PFSK-1 (cell line): ENCODE data around the gene ARHGAP15.

Experiments used
- POLR2AphosphoS5 ChIP-seq: IDR thresholded peaks from 2 replicates; pipeline ENCODE4 v1.6.1; 2012; ENCODE audit warnings: low read depth, mild to moderate bottlenecking, control low read depth, low read length, moderate library complexity
- TAF1 ChIP-seq: IDR thresholded peaks from 2 replicates; pipeline ENCODE4 v1.6.1; 2012; ENCODE audit warnings: low read length, control low read depth, borderline replicate concordance; ENCODE audit not compliant: insufficient read depth

DNA sequence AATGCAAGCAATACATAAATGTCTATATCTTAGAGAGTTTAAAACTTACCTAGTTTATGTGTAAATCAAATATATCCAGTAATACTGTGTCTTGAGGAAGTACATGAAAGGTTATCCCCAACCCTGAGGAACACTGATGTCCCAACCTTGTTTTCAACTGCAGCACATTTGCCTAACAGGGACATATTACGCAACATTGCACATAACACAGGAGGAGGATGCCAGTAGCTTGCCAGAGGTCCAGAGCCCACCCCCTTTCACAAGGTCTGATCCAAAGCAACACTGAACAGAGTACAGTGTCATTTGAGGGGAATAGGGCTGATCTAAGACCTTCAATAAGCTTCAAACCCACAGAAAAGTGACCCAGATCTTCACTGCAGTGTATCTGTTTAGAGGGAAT is 678.5 kb downstream of the ARHGAP15 start:
- TF ChIP-seq POLR2AphosphoS5 = no peak
- TF ChIP-seq TAF1 = no peak
